Endothelial cell of umbilical vein (primary cell): ENCODE results near the gene OR52M1. TPM values are rescaled to one million over a fixed set of nuclear protein-coding genes. Genes with fewer than 3 reads are reported as not detected.

Source experiments
- BruUV-seq: library from RNA; stranded (reverse); fragments of 400-500 nt; replicated peaks from 2 replicates; lab custom pipeline; 2021; lab: Mats Ljungman, UMichigan
- CTCF ChIA-PET: fragments of 300-600, 350-600 bp; sonication (Branson Sonifier 250); formaldehyde crosslinking; loops from one replicate; lab custom pipeline; 2021; ENCODE audit warnings: antibody characterized with exemption, inconsistent platforms; lab: Charles Lee
- POLR2A ChIA-PET: fragments of 300-600, 350-600 bp; sonication (Branson Sonifier 250); formaldehyde crosslinking; loops from one replicate; lab custom pipeline; 2021; ENCODE audit warnings: antibody characterized with exemption, inconsistent platforms; lab: Charles Lee
- DNase-seq: peaks from one replicate; pipeline ENCODE4 v3.0.0-alpha.2; 2011; ENCODE audit warnings: low read depth, low spot score
- FAIRE-seq: peaks from 2 replicates; lab custom pipeline; 2011; peaks lifted over from hg19 to GRCh38; lab: Jason Lieb, UNC
- H2AFZ ChIP-seq: 2 replicates; pipeline ENCODE4 v1.6.0; 2012; ENCODE audit warnings: low read depth, low read length, control low read depth, inconsistent platforms
- H3K27ac ChIP-seq: 2 replicates; pipeline ENCODE4 v1.5.1; 2011; ENCODE audit warnings: low read depth, mild to moderate bottlenecking, control low read depth, low read length, moderate library complexity; ENCODE audit not compliant: insufficient read depth
- H3K27me3 ChIP-seq, 2 experiments: 2 replicates each; pipeline versions ENCODE4 v1.6.0 to v1.6.1; 2011; ENCODE audit warnings: low read length in 2 of 2, mixed read lengths in 1 of 2; ENCODE audit not compliant: control insufficient read depth in 2 of 2, insufficient read depth in 2 of 2
- H3K36me3 ChIP-seq, 2 experiments: 2 replicates in 1 of 2; 3 replicates in 1 of 2; pipeline ENCODE4 v1.5.1; 2011; ENCODE audit warnings: low read length in 2 of 2, mild to moderate bottlenecking in 1 of 2, moderate library complexity in 1 of 2; ENCODE audit not compliant: control insufficient read depth in 2 of 2, insufficient read depth in 2 of 2; ENCODE audit errors: extremely low read depth in 1 of 2
- H3K4me1 ChIP-seq: 3 replicates; pipeline ENCODE4 v1.5.1; 2011; ENCODE audit warnings: mild to moderate bottlenecking, low read length; ENCODE audit not compliant: control insufficient read depth, insufficient read depth; ENCODE audit errors: extremely low read depth
- H3K4me2 ChIP-seq: 2 replicates; pipeline ENCODE4 v1.6.1; 2011; ENCODE audit warnings: low read length, control low read depth, mixed read lengths; ENCODE audit not compliant: insufficient read depth
- H3K4me3 ChIP-seq, 3 experiments: fragments of 200-600 bp in 1 of 3; sonication (generic), shearing (Covaris generic) in 1 of 3; replicated peaks in 1 of 3; 2 replicates each; pipeline ENCODE4 v1.5.1; 2011 to 2016; ENCODE audit warnings: control low read depth in 3 of 3, low read length in 3 of 3, mild to moderate bottlenecking in 2 of 3, inconsistent platforms in 1 of 3, low read depth in 1 of 3, moderate library complexity in 1 of 3; ENCODE audit not compliant: insufficient read depth in 1 of 3
- H3K79me2 ChIP-seq: 2 replicates; pipeline ENCODE4 v1.6.0; 2012; ENCODE audit warnings: low read length, inconsistent platforms; ENCODE audit not compliant: control insufficient read depth, insufficient read depth
- H3K9ac ChIP-seq: replicated peaks from 2 replicates; pipeline ENCODE3; 2011; ENCODE audit warnings: low read length, control low read depth; ENCODE audit not compliant: insufficient read depth; ENCODE audit errors: extremely low read depth
- H3K9me1 ChIP-seq: replicated peaks from 3 replicates; pipeline ENCODE4 v1.6.0; 2011; ENCODE audit warnings: mild to moderate bottlenecking, low read length; ENCODE audit not compliant: control insufficient read depth, insufficient read depth; ENCODE audit errors: extremely low read depth
- H3K9me3 ChIP-seq: replicated peaks from 2 replicates; pipeline ENCODE4 v1.5.1; 2012; ENCODE audit warnings: low read length, inconsistent platforms; ENCODE audit not compliant: control insufficient read depth, insufficient read depth
- H4K20me1 ChIP-seq: replicated peaks from 2 replicates; pipeline ENCODE3; 2011; ENCODE audit warnings: mild to moderate bottlenecking, low read length; ENCODE audit not compliant: control insufficient read depth, insufficient read depth; ENCODE audit errors: extremely low read depth
- CTCF ChIP-seq, 2 donors: IDR thresholded peaks; 1 replicate in 1 of 2; 2 replicates in 1 of 2; pipeline ENCODE4 v1.5.1; 2011; ENCODE audit warnings: low read length in 2 of 2, mild to moderate bottlenecking in 2 of 2, moderate library complexity in 2 of 2, control low read depth in 1 of 2, inconsistent platforms in 1 of 2, low read depth in 1 of 2; ENCODE audit not compliant: insufficient read depth in 1 of 2; ENCODE audit errors: extremely low read depth in 1 of 2
- EZH2 ChIP-seq: IDR thresholded peaks from 2 replicates; pipeline ENCODE4 v1.6.1; 2012; ENCODE audit warnings: borderline replicate concordance, low read depth, mild to moderate bottlenecking, moderate library complexity, low read length, inconsistent platforms; ENCODE audit not compliant: severe bottlenecking
- FOS ChIP-seq: IDR thresholded peaks from 2 replicates; pipeline ENCODE4 v1.6.1; 2011; ENCODE audit warnings: mild to moderate bottlenecking, low read length, moderate library complexity, borderline replicate concordance; ENCODE audit not compliant: insufficient read depth
- GATA2 ChIP-seq: IDR thresholded peaks from 2 replicates; pipeline ENCODE4 v1.7.0; 2011; ENCODE audit warnings: low read depth, mild to moderate bottlenecking, moderate library complexity, mixed read lengths, low read length; ENCODE audit not compliant: insufficient read length, insufficient read depth
- JUN ChIP-seq: IDR thresholded peaks from 2 replicates; pipeline ENCODE4 v1.6.1; 2011; ENCODE audit warnings: borderline replicate concordance, low read depth; ENCODE audit not compliant: insufficient read length, insufficient read depth
- MYC ChIP-seq: IDR thresholded peaks from one replicate; pipeline ENCODE4 v1.6.1; 2011; ENCODE audit warnings: mild to moderate bottlenecking, low read depth, low read length
- POLR2A ChIP-seq: IDR thresholded peaks from 2 replicates; pipeline ENCODE4 v1.6.1; 2012; ENCODE audit warnings: low read depth, mild to moderate bottlenecking, control low read depth, low read length
- POLR2AphosphoS5 ChIP-seq: IDR thresholded peaks from 2 replicates; pipeline ENCODE4 v1.6.1; 2012; ENCODE audit warnings: low read depth, mild to moderate bottlenecking, control low read depth, low read length, moderate library complexity; ENCODE audit not compliant: insufficient read depth
- dilution Hi-C: fragments of 300-500 bp; cut with MboI; formaldehyde crosslinking; loops from one replicate; pipeline ENCODE4 v1.15.0; 2019; ENCODE audit warnings: low sequenced_read_pairs; ENCODE audit not compliant: extremely low pct_ligation_motif_present
- intact Hi-C: fragments of 100-400 bp; cut with micrococcal nuclease; formaldehyde crosslinking; loops from one replicate; pipeline ENCODE4 v1.10.0; 2022
- polyA plus RNA-seq, 4 experiments: library from polyadenylated mRNA; depleted of rRNA in 3 of 4; stranded (reverse) in 3 of 4; unstranded in 1 of 4; fragments of >200 nt; gene quantifications; 2 replicates each; pipeline versions ENCODE4 v1.2.1 to v1.2.3, GENCODE V29; 2011 to 2012; ENCODE audit warnings: missing spikeins in 1 of 4
- total RNA-seq: library from RNA; stranded (reverse); gene quantifications from 2 replicates; pipeline ENCODE4 v1.2.3, GENCODE V29; 2021
- TF ChIP-seq, protein P1 (sequence below): IDR thresholded peaks from 2 replicates; pipeline ENCODE4 v1.6.1; 2011; ENCODE audit not compliant: insufficient read depth, insufficient read length

OR52M1 gene
- total and polyA plus RNA-seq, 2 donors (not counting 3 experiments of a cell fraction or from before 2014, with no cell fraction given), result not detected

- dilution Hi-C loops, result no loop called here
- TF ChIP-seq POLR2A (no peak), GATA2 (no peak), FOS (no peak), JUN (no peak), POLR2AphosphoS5 (no peak), MYC (no peak), EZH2 (no peak), CTCF (IDR thresholded peaks at IDR 0.05; ENCODE audit: extremely low read depth in 1 of 2, insufficient read depth in 1 of 2, low read depth in 1 of 2, low read length in 2 of 2) (no peak)
- TF ChIP-seq, protein P1, sequence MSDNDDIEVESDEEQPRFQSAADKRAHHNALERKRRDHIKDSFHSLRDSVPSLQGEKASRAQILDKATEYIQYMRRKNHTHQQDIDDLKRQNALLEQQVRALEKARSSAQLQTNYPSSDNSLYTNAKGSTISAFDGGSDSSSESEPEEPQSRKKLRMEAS, result no peak
- POLR2A ChIA-PET, result interaction anchor here (0.7 kb wide), 1 partner anchor 747 kb away, joined by 3 read pairs; no protein-coding TSS in a partner anchor
- CTCF ChIA-PET, result interaction anchor here (1.0 to 1.1 kb wide), 2 partner anchors 13 to 378 kb away, joined by 3 read pairs; no protein-coding TSS in a partner anchor
- intact Hi-C loops, result no loop called here
- Histone ChIP-seq H3K36me3 (no peaks in the 10 kb centered on the region), H4K20me1 (no peaks in the 10 kb centered on the region), H3K4me2 (no peak overlapping the region), H2AFZ (no peak overlapping the region), H3K79me2 (no peaks in the 10 kb centered on the region), H3K27me3 (no peaks in the 10 kb centered on the region), H3K9ac (no peak overlapping the region), H3K27ac (no peak overlapping the region), H3K9me3 (no peaks in the 10 kb centered on the region), H3K4me3 (no peak overlapping the region), H3K4me1 (no peaks in the 10 kb centered on the region), H3K9me1 (no peaks in the 10 kb centered on the region)
- FAIRE-seq (no peak), DNase-seq (no peak)
- no TSS peak for BruUV-seq
Observed at GRCh38 chr11:4565371-4565770, 20.4 kb downstream of the OR52M1 start.
